ENCODE results near the gene USP4. TPM values are rescaled to one million over a fixed set of nuclear protein-coding genes. Genes with fewer than 3 reads are reported as not detected.

Gene USP4
- total RNA-seq, 1 experiment from 2014 or later = 31.7 TPM

GRCh38 chr3:49296781-49297411, 43.0 kb downstream of the USP4 start:
- TF ChIP-seq EZH2phosphoT487 (IDR thresholded peaks at IDR 0.05; ENCODE audit: borderline replicate concordance) (no peak), SIN3A (IDR thresholded peaks at IDR 0.05; ENCODE audit: low read depth) (no peak), ATF3 (IDR thresholded peaks at IDR 0.05) (no peak), EZH2 (IDR thresholded peaks at IDR 0.05) (no peak), POLR2AphosphoS5 (IDR thresholded peaks at IDR 0.05; ENCODE audit: low read depth, low read length) (no peak), POLR2A (IDR thresholded peaks at IDR 0.05; ENCODE audit: borderline replicate concordance, extremely low read depth, insufficient read depth, insufficient read length) (no peak), CEBPB (IDR thresholded peaks at IDR 0.05; ENCODE audit: low read depth) (no peak)
- Histone ChIP-seq H3K4me3 (replicated peaks in 1 of 2; ENCODE audit: low read depth in 1 of 2, low read length in 2 of 2) (no peak overlapping the region), H3K4me2 (ENCODE audit: low read length) (no peak overlapping the region), H3K4me1 (ENCODE audit: control insufficient read depth in 1 of 2, insufficient read depth in 2 of 2, low read length in 2 of 2) (no peaks in the 10 kb centered on the region), H3K9me2 (ENCODE audit: insufficient read depth) (no peaks in the 10 kb centered on the region), H3K27ac (ENCODE audit: low read depth, low read length) (no peak overlapping the region), H3K36me3 (ENCODE audit: control insufficient read depth in 1 of 2, insufficient read depth in 2 of 2, low read length in 2 of 2) (peaks cover 36 to 46% of the 10 kb centered on the region in 2 experiments), H3K9me3 (ENCODE audit: control insufficient read depth in 1 of 2, insufficient read depth in 1 of 2, low read depth in 1 of 2, low read length in 2 of 2) (no peaks in the 10 kb centered on the region), H3K27me3 (ENCODE audit: insufficient read depth, low read length) (no peaks in the 10 kb centered on the region), H2AFZ (ENCODE audit: low read depth, low read length, poor library complexity, severe bottlenecking) (no peak overlapping the region), H4K20me1 (ENCODE audit: insufficient read depth) (no peaks in the 10 kb centered on the region), H3K79me2 (ENCODE audit: insufficient read depth, low read length) (no peaks in the 10 kb centered on the region), H3K9ac (ENCODE audit: low read length) (no peak overlapping the region)
- POLR2A ChIA-PET = no interaction called here
- CTCF ChIA-PET = interaction anchor here (1.0 kb wide), 1 partner anchor 152 kb away, joined by 3 read pairs; no protein-coding TSS in a partner anchor
- RAD21 ChIA-PET (ENCODE audit: low non-redundant PET in 1 of 2, low total read pairs in 2 of 2, uncharacterized antibody in 2 of 2, unreplicated experiment in 2 of 2) = no interaction called here
- DNase-seq (ENCODE audit: low read depth, low spot score) (no peak), ATAC-seq (no peak)
- intact Hi-C loops (cut with micrococcal nuclease) = no loop called here
- no TSS peak for BruUV-seq (replicated peaks)

GRCh38 chr3:49295489-49296058, 44.3 kb downstream of the USP4 start:
- ATAC-seq (peak; percentile 60), DNase-seq (ENCODE audit: low read depth, low spot score) (peak; percentile 22)
- H4K20me1 ChIP-seq (ENCODE audit: insufficient read depth) = no peaks in the 10 kb centered on the region
- no peak overlapping the region for H3K9ac ChIP-seq (ENCODE audit: low read length)
- no peak overlapping the region for H3K4me3 ChIP-seq (replicated peaks in 1 of 2; ENCODE audit: low read depth in 1 of 2, low read length in 2 of 2)
- CTCF ChIA-PET = no interaction called here
- no peak overlapping the region for H3K4me2 ChIP-seq (ENCODE audit: low read length)
- no peaks in the 10 kb centered on the region for H3K27me3 ChIP-seq (ENCODE audit: insufficient read depth, low read length)
- no TSS peak for BruUV-seq (replicated peaks)
- H3K27ac ChIP-seq (ENCODE audit: low read depth, low read length) = no peak overlapping the region
- no peak overlapping the region for H2AFZ ChIP-seq (ENCODE audit: low read depth, low read length, poor library complexity, severe bottlenecking)
- no peaks in the 10 kb centered on the region for H3K79me2 ChIP-seq (ENCODE audit: insufficient read depth, low read length)
- intact Hi-C loops (cut with micrococcal nuclease) = loop anchor here (1.0 kb wide), 1 partner anchor 154 kb away; no protein-coding TSS in a partner anchor
- peaks cover 38 to 42% of the 10 kb centered on the region in 2 experiments for H3K36me3 ChIP-seq (ENCODE audit: control insufficient read depth in 1 of 2, insufficient read depth in 2 of 2, low read length in 2 of 2)
- peak; percentile 70 for TF ChIP-seq RAD21 (IDR thresholded peaks at IDR 0.05; ENCODE audit: low read depth)
- TF ChIP-seq EZH2 (IDR thresholded peaks at IDR 0.05) = no peak
- TF ChIP-seq EZH2phosphoT487 (IDR thresholded peaks at IDR 0.05; ENCODE audit: borderline replicate concordance) = no peak
- peak; percentile 55 to 75 (median 65); a peak in 5 of 6 replicates for TF ChIP-seq CTCF (IDR thresholded peaks at IDR 0.05 in 2 of 3, conservative IDR thresholded peaks at IDR 0.05 in 1 of 3; ENCODE audit: borderline replicate concordance in 1 of 3, insufficient read depth in 1 of 3, low read depth in 2 of 3, low read length in 2 of 3)
- TF ChIP-seq CBX3 (IDR thresholded peaks at IDR 0.05; ENCODE audit: low read depth) = 0 out of 2 replicates have a peak, but pooled peaks have one; percentile 28
- no peak for TF ChIP-seq ELF1 (IDR thresholded peaks at IDR 0.05; ENCODE audit: borderline replicate concordance, low read depth)
- TF ChIP-seq ZBTB33 (IDR thresholded peaks at IDR 0.05; ENCODE audit: extremely low read depth, insufficient replicate concordance, low read length) = no peak
- TF ChIP-seq POLR2A (IDR thresholded peaks at IDR 0.05; ENCODE audit: borderline replicate concordance, extremely low read depth, insufficient read depth, insufficient read length) = no peak
- TF ChIP-seq FOSL1 (IDR thresholded peaks at IDR 0.05; ENCODE audit: low read depth) = no peak
- TF ChIP-seq EGR1 (IDR thresholded peaks at IDR 0.05; ENCODE audit: low read depth) = no peak
- no peaks in the 10 kb centered on the region for H3K9me2 ChIP-seq (ENCODE audit: insufficient read depth)
- no peaks in the 10 kb centered on the region for H3K4me1 ChIP-seq (ENCODE audit: control insufficient read depth in 1 of 2, insufficient read depth in 2 of 2, low read length in 2 of 2)
- POLR2A ChIA-PET = no interaction called here
- RAD21 ChIA-PET (ENCODE audit: low non-redundant PET in 1 of 2, low total read pairs in 2 of 2, uncharacterized antibody in 2 of 2, unreplicated experiment in 2 of 2) = no interaction called here
- no peaks in the 10 kb centered on the region for H3K9me3 ChIP-seq (ENCODE audit: control insufficient read depth in 1 of 2, insufficient read depth in 1 of 2, low read depth in 1 of 2, low read length in 2 of 2)
